ENCODE measurements around the gene RRP15.

DNA sequence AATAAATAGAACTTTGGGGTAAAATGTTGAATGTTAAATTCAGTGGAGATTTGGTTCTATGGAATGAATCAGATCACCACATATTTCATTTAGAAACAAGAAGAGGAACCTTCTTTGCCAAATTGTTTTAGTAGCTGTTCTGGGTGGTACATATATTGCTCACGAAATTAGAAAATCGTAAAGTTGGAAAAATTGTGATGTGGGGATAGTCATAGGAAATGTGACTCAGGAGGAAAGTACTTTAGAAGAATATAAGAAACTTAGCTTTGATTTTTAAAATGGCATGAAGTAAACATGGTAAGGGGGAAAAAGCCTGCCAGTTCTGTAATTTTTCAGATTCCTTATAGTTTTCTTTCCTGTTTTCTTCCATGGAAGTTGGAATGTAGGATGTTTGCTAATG lies 27.4 kb downstream of the RRP15 start:
- TF ChIP-seq POLR2A (IDR thresholded peaks at IDR 0.05), result no peak
- TF ChIP-seq, protein P1, sequence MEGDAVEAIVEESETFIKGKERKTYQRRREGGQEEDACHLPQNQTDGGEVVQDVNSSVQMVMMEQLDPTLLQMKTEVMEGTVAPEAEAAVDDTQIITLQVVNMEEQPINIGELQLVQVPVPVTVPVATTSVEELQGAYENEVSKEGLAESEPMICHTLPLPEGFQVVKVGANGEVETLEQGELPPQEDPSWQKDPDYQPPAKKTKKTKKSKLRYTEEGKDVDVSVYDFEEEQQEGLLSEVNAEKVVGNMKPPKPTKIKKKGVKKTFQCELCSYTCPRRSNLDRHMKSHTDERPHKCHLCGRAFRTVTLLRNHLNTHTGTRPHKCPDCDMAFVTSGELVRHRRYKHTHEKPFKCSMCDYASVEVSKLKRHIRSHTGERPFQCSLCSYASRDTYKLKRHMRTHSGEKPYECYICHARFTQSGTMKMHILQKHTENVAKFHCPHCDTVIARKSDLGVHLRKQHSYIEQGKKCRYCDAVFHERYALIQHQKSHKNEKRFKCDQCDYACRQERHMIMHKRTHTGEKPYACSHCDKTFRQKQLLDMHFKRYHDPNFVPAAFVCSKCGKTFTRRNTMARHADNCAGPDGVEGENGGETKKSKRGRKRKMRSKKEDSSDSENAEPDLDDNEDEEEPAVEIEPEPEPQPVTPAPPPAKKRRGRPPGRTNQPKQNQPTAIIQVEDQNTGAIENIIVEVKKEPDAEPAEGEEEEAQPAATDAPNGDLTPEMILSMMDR (IDR thresholded peaks at IDR 0.05), result no peak

Measured in vagina (tissue), 2 donors.